ENCODE measurements around the gene PCDHGA11. TPM values are rescaled to one million over a fixed set of nuclear protein-coding genes. Genes with fewer than 3 reads are reported as not detected.
"Not testable (repeated sequence)": the region's sequence is repeated elsewhere in the genome, so short reads cannot be mapped to it uniquely, and the experiment has no call there.

Gene PCDHGA11
- total RNA-seq, 1 experiment from 2014 or later = 0.39 TPM

DNA sequence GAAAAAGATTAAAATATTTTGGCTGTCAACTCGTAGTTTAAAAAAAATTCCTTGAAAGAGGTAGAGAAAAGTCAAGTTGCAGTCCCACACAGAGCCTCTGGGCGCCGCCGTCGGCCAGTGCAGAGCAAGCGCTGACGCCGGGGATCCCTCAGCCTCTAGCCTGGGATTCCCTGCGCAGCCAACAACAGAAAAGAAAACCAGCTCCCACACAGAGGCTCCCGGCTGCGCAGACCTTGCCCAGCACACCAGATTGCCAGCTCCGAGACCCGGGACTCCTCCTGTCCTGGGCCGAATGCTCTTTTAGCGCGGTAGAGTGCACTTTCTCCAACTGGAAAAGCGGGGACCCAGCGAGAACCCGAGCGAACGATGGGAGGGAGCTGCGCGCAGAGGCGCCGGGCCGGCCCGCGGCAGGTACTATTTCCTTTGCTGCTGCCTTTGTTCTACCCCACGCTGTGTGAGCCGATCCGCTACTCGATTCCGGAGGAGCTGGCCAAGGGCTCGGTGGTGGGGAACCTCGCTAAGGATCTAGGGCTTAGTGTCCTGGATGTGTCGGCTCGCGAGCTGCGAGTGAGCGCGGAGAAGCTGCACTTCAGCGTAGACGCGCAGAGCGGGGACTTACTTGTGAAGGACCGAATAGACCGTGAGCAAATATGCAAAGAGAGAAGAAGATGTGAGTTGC lies 3.2 kb upstream of the PCDHGA11 start, which contains the start of gene PCDHGB7:
PCDHGB7 (plus strand) TSS at position 184 of the 679 bp plus-strand sequence; CDS start at position 367, 183 bp downstream.
- peak within 1 kb of the TSS; percentile 56 to 64 for H3K4me3 ChIP-seq (ENCODE audit: low read depth in 2 of 2, low read length in 2 of 2)
- DNase-seq (ENCODE audit: low read depth, low spot score) = peak; percentile 57
- ChIA-PET CTCF (interaction anchor here (0.6 to 2.2 kb wide), 22 partner anchors 13 to 323 kb away, joined by 3 to 17 read pairs (median 4); partner anchors contain the start of genes PCDHB14, PCDHB2, PCDHGA1 and PCDHGA12), POLR2A (interaction anchor here (0.5 kb wide), 1 partner anchor 145 kb away, joined by 3 read pairs; no protein-coding TSS in a partner anchor)
- H3K27ac ChIP-seq (ENCODE audit: low read length); in situ Hi-C loops (cut with HindIII; ENCODE audit: low pct_unique_long_range_greater_than_20kb, low sequenced_read_pairs); H3K4me1 ChIP-seq (ENCODE audit: control insufficient read depth, insufficient read depth, low read length); H3K36me3 ChIP-seq (ENCODE audit: control insufficient read depth, insufficient read depth, low read length); BruUV-seq (replicated peaks); H3K9me3 ChIP-seq (ENCODE audit: control insufficient read depth, insufficient read depth, low read depth, low read length); H3K27me3 ChIP-seq (ENCODE audit: control insufficient read depth, insufficient read depth, low read length): not testable (repeated sequence)
- TF ChIP-seq TCF7L2 (IDR thresholded peaks at IDR 0.05; ENCODE audit: low read depth, low read length) = peak; percentile 18; the same call in 1 of the 2 replicates
- TF ChIP-seq, protein P1, sequence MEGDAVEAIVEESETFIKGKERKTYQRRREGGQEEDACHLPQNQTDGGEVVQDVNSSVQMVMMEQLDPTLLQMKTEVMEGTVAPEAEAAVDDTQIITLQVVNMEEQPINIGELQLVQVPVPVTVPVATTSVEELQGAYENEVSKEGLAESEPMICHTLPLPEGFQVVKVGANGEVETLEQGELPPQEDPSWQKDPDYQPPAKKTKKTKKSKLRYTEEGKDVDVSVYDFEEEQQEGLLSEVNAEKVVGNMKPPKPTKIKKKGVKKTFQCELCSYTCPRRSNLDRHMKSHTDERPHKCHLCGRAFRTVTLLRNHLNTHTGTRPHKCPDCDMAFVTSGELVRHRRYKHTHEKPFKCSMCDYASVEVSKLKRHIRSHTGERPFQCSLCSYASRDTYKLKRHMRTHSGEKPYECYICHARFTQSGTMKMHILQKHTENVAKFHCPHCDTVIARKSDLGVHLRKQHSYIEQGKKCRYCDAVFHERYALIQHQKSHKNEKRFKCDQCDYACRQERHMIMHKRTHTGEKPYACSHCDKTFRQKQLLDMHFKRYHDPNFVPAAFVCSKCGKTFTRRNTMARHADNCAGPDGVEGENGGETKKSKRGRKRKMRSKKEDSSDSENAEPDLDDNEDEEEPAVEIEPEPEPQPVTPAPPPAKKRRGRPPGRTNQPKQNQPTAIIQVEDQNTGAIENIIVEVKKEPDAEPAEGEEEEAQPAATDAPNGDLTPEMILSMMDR (IDR thresholded peaks at IDR 0.05) = peak; percentile 99
- peak; percentile 99 for ATAC-seq
- intact Hi-C loops (cut with micrococcal nuclease; ENCODE audit: unreplicated experiment) = loop anchor here (1.0 to 10.0 kb wide), 2 partner anchors 53 to 107 kb away; partner anchors contain the start of gene PCDHGA5

DNA sequence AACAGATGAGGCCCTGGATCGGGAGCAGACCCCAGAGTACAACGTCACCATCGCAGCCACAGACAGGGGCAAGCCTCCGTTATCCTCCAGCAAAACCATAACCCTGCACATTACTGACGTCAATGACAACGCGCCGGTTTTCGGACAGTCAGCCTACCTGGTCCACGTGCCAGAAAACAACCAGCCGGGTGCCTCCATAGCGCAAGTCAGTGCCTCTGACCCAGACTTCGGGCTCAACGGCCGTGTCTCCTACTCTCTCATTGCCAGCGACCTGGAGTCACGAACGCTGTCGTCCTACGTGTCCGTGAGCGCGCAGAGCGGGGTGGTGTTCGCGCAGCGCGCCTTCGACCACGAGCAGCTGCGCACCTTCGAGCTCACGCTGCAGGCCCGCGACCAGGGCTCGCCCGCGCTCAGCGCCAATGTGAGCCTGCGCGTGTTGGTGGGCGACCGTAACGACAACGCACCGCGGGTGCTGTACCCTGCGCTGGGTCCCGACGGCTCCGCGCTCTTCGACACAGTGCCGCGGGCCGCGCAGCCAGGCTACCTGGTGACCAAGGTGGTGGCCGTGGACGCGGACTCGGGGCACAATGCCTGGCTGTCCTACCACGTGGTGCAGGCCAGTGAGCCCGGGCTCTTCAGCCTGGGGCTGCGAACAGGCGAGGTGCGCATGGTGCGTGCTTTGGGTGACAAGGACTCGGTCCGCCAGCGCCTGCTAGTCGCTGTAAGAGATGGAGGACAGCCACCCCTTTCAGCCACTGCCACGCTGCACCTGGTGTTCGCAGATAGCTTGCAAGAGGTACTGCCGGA lies 1.6 kb upstream of the PCDHGA11 start:
- ATAC-seq = no peak
- TF ChIP-seq, protein P2, sequence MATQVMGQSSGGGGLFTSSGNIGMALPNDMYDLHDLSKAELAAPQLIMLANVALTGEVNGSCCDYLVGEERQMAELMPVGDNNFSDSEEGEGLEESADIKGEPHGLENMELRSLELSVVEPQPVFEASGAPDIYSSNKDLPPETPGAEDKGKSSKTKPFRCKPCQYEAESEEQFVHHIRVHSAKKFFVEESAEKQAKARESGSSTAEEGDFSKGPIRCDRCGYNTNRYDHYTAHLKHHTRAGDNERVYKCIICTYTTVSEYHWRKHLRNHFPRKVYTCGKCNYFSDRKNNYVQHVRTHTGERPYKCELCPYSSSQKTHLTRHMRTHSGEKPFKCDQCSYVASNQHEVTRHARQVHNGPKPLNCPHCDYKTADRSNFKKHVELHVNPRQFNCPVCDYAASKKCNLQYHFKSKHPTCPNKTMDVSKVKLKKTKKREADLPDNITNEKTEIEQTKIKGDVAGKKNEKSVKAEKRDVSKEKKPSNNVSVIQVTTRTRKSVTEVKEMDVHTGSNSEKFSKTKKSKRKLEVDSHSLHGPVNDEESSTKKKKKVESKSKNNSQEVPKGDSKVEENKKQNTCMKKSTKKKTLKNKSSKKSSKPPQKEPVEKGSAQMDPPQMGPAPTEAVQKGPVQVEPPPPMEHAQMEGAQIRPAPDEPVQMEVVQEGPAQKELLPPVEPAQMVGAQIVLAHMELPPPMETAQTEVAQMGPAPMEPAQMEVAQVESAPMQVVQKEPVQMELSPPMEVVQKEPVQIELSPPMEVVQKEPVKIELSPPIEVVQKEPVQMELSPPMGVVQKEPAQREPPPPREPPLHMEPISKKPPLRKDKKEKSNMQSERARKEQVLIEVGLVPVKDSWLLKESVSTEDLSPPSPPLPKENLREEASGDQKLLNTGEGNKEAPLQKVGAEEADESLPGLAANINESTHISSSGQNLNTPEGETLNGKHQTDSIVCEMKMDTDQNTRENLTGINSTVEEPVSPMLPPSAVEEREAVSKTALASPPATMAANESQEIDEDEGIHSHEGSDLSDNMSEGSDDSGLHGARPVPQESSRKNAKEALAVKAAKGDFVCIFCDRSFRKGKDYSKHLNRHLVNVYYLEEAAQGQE (IDR thresholded peaks at IDR 0.05; ENCODE audit: insufficient read depth in 1 of 2, low read depth in 2 of 2, low read length in 1 of 2) = no peak
- TF ChIP-seq SIN3A (IDR thresholded peaks at IDR 0.05; ENCODE audit: borderline replicate concordance, insufficient read depth, low read depth, low read length) = no peak
- no peak for TF ChIP-seq TCF7L2 (IDR thresholded peaks at IDR 0.05; ENCODE audit: low read depth, low read length)
- TF ChIP-seq, protein P1 (IDR thresholded peaks at IDR 0.05) = no peak
- TF ChIP-seq POLR2AphosphoS5 (IDR thresholded peaks at IDR 0.05; ENCODE audit: low read depth, low read length) = no peak
- DNase-seq (ENCODE audit: low read depth, low spot score) = no peak
- intact Hi-C loops (cut with micrococcal nuclease; ENCODE audit: unreplicated experiment) = loop anchor here (10.0 kb wide), 1 partner anchor 54 kb away; the partner anchor contains the start of gene PCDHGA5
- no TSS peak for BruUV-seq (replicated peaks)
- Histone ChIP-seq H3K4me1 (ENCODE audit: control insufficient read depth, insufficient read depth, low read length) (no peaks in the 10 kb centered on the region; the same call in 1 of the 2 replicates), H3K9me3 (ENCODE audit: control insufficient read depth, insufficient read depth, low read depth, low read length) (peaks cover 7% of the 10 kb centered on the region; the same call in 1 of the 2 replicates), H3K36me3 (ENCODE audit: control insufficient read depth, insufficient read depth, low read length) (no peaks in the 10 kb centered on the region), H3K27ac (ENCODE audit: low read length) (no peak overlapping the region), H3K4me3 (ENCODE audit: low read depth in 2 of 2, low read length in 2 of 2) (no peak overlapping the region), H3K27me3 (ENCODE audit: control insufficient read depth, insufficient read depth, low read length) (no peaks in the 10 kb centered on the region)
- POLR2A ChIA-PET = no interaction called here
- CTCF ChIA-PET = no interaction called here
- in situ Hi-C loops (cut with HindIII; ENCODE audit: low pct_unique_long_range_greater_than_20kb, low sequenced_read_pairs) = no loop called here

Data from Panc1 (cell line).